ENCODE results near the gene SDCBP2. TPM values are rescaled to one million over a fixed set of nuclear protein-coding genes. Genes with fewer than 3 reads are reported as not detected.

The SDCBP2 gene
- total RNA-seq, 4 donors from 2014 or later = 132 to 427 (median 300) TPM

- Histone ChIP-seq H3K9me3 (no peaks in the 10 kb centered on the region), H3K27ac (no peak overlapping the region), H3K36me3 (no peaks in the 10 kb centered on the region), H3K27me3 (no peaks in the 10 kb centered on the region), H3K4me3 (no peak overlapping the region), H3K4me1 (peaks cover 0 to 12% (median 1%) of the 10 kb centered on the region in 4 donors)
- TF ChIP-seq POLR2A (IDR thresholded peaks at IDR 0.05) (no peak), POLR2AphosphoS5 (IDR thresholded peaks at IDR 0.05) (no peak), EP300 (IDR thresholded peaks at IDR 0.05; ENCODE audit: low read depth) (no peak), CTCF (IDR thresholded peaks at IDR 0.05) (no peak)
- intact Hi-C loops (cut with DNase I; ENCODE audit: low total_unique reads) (no loop called here), in situ Hi-C loops (cut with MboI; ENCODE audit: low pct_ligation_motif_present in 1 of 4, low pct_unique_long_range_greater_than_20kb in 1 of 4, low sequenced_read_pairs in 3 of 4) (no loop called here)
- DNase-seq = no peak
- 88 to 89% methylated on average over 5 to 7 of the region's 7 CpGs for whole genome bisulfite sequencing, 2 donors (ENCODE audit: low coverage in 1 of 2)
These were observed 31.3 kb upstream of the SDCBP2 start for GRCh38 chr20:1360094-1360846.

- intact Hi-C loops (cut with DNase I; ENCODE audit: low total_unique reads) = no loop called here
- H3K27ac ChIP-seq = no peak overlapping the region
- H3K4me1 ChIP-seq = no peaks in the 10 kb centered on the region
- H3K36me3 ChIP-seq = peaks cover 0 to 11% (median 0%) of the 10 kb centered on the region in 4 donors
- no peaks in the 10 kb centered on the region for H3K27me3 ChIP-seq
- TF ChIP-seq POLR2AphosphoS5 (IDR thresholded peaks at IDR 0.05) (no peak), EP300 (IDR thresholded peaks at IDR 0.05; ENCODE audit: low read depth) (no peak), POLR2A (IDR thresholded peaks at IDR 0.05) (no peak), CTCF (IDR thresholded peaks at IDR 0.05) (no peak)
- in situ Hi-C loops (cut with MboI; ENCODE audit: low pct_ligation_motif_present in 1 of 4, low pct_unique_long_range_greater_than_20kb in 1 of 4, low sequenced_read_pairs in 3 of 4) = no loop called here
- H3K9me3 ChIP-seq = no peaks in the 10 kb centered on the region
- WGBS, 2 donors (ENCODE audit: low coverage in 1 of 2) = 77 to 86% methylated on average over 4 to 9 of the region's 9 CpGs
- no peak overlapping the region for H3K4me3 ChIP-seq
- DNase-seq = no peak
These were observed 29.2 kb upstream of the SDCBP2 start for GRCh38 chr20:1357921-1358671.

- Histone ChIP-seq H3K27ac (no peak overlapping the region), H3K27me3 (no peaks in the 10 kb centered on the region), H3K36me3 (peaks cover 0 to 18% (median 0%) of the 10 kb centered on the region in 4 donors), H3K4me1 (no peaks in the 10 kb centered on the region), H3K4me3 (no peak overlapping the region), H3K9me3 (peaks cover 4% of the 10 kb centered on the region in 2 donors)
- TF ChIP-seq POLR2AphosphoS5 (IDR thresholded peaks at IDR 0.05) (no peak), EP300 (IDR thresholded peaks at IDR 0.05; ENCODE audit: low read depth) (no peak), CTCF (IDR thresholded peaks at IDR 0.05) (no peak), POLR2A (IDR thresholded peaks at IDR 0.05) (no peak)
- intact Hi-C loops (cut with DNase I; ENCODE audit: low total_unique reads) = no loop called here
- in situ Hi-C loops (cut with MboI; ENCODE audit: low pct_ligation_motif_present in 1 of 4, low pct_unique_long_range_greater_than_20kb in 1 of 4, low sequenced_read_pairs in 3 of 4) = no loop called here
- no peak for DNase-seq
These were observed 25.0 kb upstream of the SDCBP2 start for GRCh38 chr20:1353956-1354355.

GRCh38 chr20:1346315-1346969, 17.5 kb upstream of the SDCBP2 start:
- intact Hi-C loops (cut with DNase I; ENCODE audit: low total_unique reads) (no loop called here), in situ Hi-C loops (cut with MboI; ENCODE audit: low pct_ligation_motif_present in 1 of 4, low pct_unique_long_range_greater_than_20kb in 1 of 4, low sequenced_read_pairs in 3 of 4) (no loop called here)
- H3K4me1 ChIP-seq = no peaks in the 10 kb centered on the region
- H3K36me3 ChIP-seq = no peaks in the 10 kb centered on the region
- no peak for DNase-seq
- H3K27me3 ChIP-seq = no peaks in the 10 kb centered on the region
- WGBS, 2 donors (ENCODE audit: low coverage in 1 of 2) = 85 to 100% methylated on average over 1 to 2 of the region's 2 CpGs
- H3K27ac ChIP-seq = no peak overlapping the region
- H3K4me3 ChIP-seq = no peak overlapping the region
- no peak for TF ChIP-seq EP300 (IDR thresholded peaks at IDR 0.05; ENCODE audit: low read depth)
- no peak for TF ChIP-seq CTCF (IDR thresholded peaks at IDR 0.05)
- TF ChIP-seq POLR2AphosphoS5 (IDR thresholded peaks at IDR 0.05) = no peak
- TF ChIP-seq POLR2A (IDR thresholded peaks at IDR 0.05) = no peak
- peaks cover 4 to 11% of the 10 kb centered on the region in 2 donors for H3K9me3 ChIP-seq
